Neural progenitor cell (in vitro differentiated cells): ENCODE measurements around the gene SYT1. TPM values are rescaled to one million over a fixed set of nuclear protein-coding genes. Genes with fewer than 3 reads are reported as not detected.

Source experiments
- DNase-seq: peaks from one replicate; pipeline ENCODE4 v3.0.0-alpha.2; 2016; ENCODE audit warnings: low spot score
- H2AFZ ChIP-seq: fragments of 200-600 bp; sonication (generic); replicated peaks from 2 replicates; pipeline ENCODE4 v1.6.1; 2016; ENCODE audit warnings: antibody characterized with exemption
- H3F3A ChIP-seq: fragments of 200-600 bp; sonication (generic); 2 replicates; pipeline ENCODE4 v1.6.1; 2016; ENCODE audit warnings: antibody characterized with exemption, low read depth
- H3K27ac ChIP-seq: fragments of 200-600 bp; sonication (generic); 2 replicates; pipeline ENCODE4 v1.5.1; 2016; ENCODE audit warnings: mild to moderate bottlenecking
- H3K27me3 ChIP-seq: fragments of 200-600 bp; sonication (generic); 2 replicates; pipeline ENCODE4 v1.6.1; 2016; ENCODE audit warnings: mild to moderate bottlenecking, moderate library complexity
- H3K36me3 ChIP-seq: fragments of 200-600 bp; sonication (generic); 2 replicates; pipeline ENCODE4 v1.5.1; 2016
- H3K4me1 ChIP-seq: fragments of 200-600 bp; sonication (generic); 2 replicates; pipeline ENCODE4 v1.6.1; 2016; ENCODE audit warnings: mixed run types
- H3K4me2 ChIP-seq: fragments of 200-600 bp; sonication (generic); 2 replicates; pipeline ENCODE4 v1.6.1; 2016
- H3K4me3 ChIP-seq: fragments of 200-600 bp; sonication (generic); 2 replicates; pipeline ENCODE4 v1.5.1; 2016
- H3K79me2 ChIP-seq: fragments of 200-600 bp; sonication (generic); 2 replicates; pipeline ENCODE4 v1.6.1; 2016; ENCODE audit warnings: low read depth
- H3K9ac ChIP-seq: fragments of 200-600 bp; sonication (generic); 2 replicates; pipeline ENCODE4 v1.6.1; 2016
- H3K9me3 ChIP-seq: fragments of 200-600 bp; sonication (generic); 2 replicates; pipeline ENCODE4 v1.5.1; 2016; ENCODE audit warnings: low read depth
- H4K20me1 ChIP-seq: fragments of 200-600 bp; sonication (generic); 2 replicates; pipeline ENCODE4 v1.6.1; 2016; ENCODE audit warnings: low read depth
- H3K27ac Mint-ChIP-seq: 3 replicates; pipeline ENCODE4 v1.8.0; 2021; ENCODE audit warnings: mixed read lengths
- H3K27me3 Mint-ChIP-seq: 2 replicates; pipeline ENCODE4 v1.8.0; 2022; ENCODE audit warnings: low read depth, mild to moderate bottlenecking, inconsistent platforms, moderate library complexity, mixed read lengths; ENCODE audit not compliant: insufficient read depth
- H3K36me3 Mint-ChIP-seq: 3 replicates; pipeline ENCODE4 v1.8.0; 2021; ENCODE audit warnings: mixed read lengths
- H3K4me1 Mint-ChIP-seq: 3 replicates; pipeline ENCODE4 v1.8.0; 2021; ENCODE audit warnings: mixed read lengths
- H3K4me3 Mint-ChIP-seq: 3 replicates; pipeline ENCODE4 v1.8.0; 2021; ENCODE audit warnings: mild to moderate bottlenecking, moderate library complexity, mixed read lengths
- H3K9me3 Mint-ChIP-seq: 3 replicates; pipeline ENCODE4 v1.8.0; 2020; ENCODE audit warnings: mixed read lengths
- CTCF ChIP-seq: fragments of 200-600 bp; sonication (generic); IDR thresholded peaks from 2 replicates; pipeline ENCODE4 v1.5.1; 2017; ENCODE audit warnings: antibody characterized with exemption, mild to moderate bottlenecking
- EZH2 ChIP-seq: fragments of 200-600 bp; sonication (generic); IDR thresholded peaks from 2 replicates; pipeline ENCODE4 v1.6.1; 2017; ENCODE audit warnings: antibody characterized with exemption, mild to moderate bottlenecking, moderate library complexity
- EZH2phosphoT487 ChIP-seq: fragments of 200-600 bp; sonication (generic); IDR thresholded peaks from 2 replicates; pipeline ENCODE4 v1.6.1; 2017; ENCODE audit warnings: antibody characterized with exemption
- total RNA-seq: library from RNA; depleted of rRNA; stranded (reverse); fragments of >200 nt; gene quantifications from 2 replicates; pipeline ENCODE4 v1.2.3, GENCODE V29; 2015; ENCODE audit warnings: low replicate concordance

SYT1 gene
- total RNA-seq, 1 donor from 2014 or later, result 36.9 TPM

GRCh38 chr12:79438480-79439174 lies 574.1 kb downstream of the SYT1 start:
- Histone ChIP-seq H3K9ac (no peak overlapping the region), H3K79me2 (no peaks in the 10 kb centered on the region), H3K9me3 (no peaks in the 10 kb centered on the region), H3K27ac (no peak overlapping the region), H3K4me1 (no peaks in the 10 kb centered on the region), H3K27me3 (no peaks in the 10 kb centered on the region), H3K4me3 (no peak overlapping the region), H4K20me1 (no peaks in the 10 kb centered on the region), H3F3A (no peaks in the 10 kb centered on the region), H3K4me2 (no peak overlapping the region), H2AFZ (no peak overlapping the region), H3K36me3 (no peaks in the 10 kb centered on the region)
- H3K36me3 Mint-ChIP-seq, result no peaks in the 10 kb centered on the region
- no peak for DNase-seq
- H3K27me3 Mint-ChIP-seq, result no peaks in the 10 kb centered on the region
- H3K4me1 Mint-ChIP-seq, result peaks cover 5% of the 10 kb centered on the region
- H3K4me3 Mint-ChIP-seq, result no peak overlapping the region
- H3K27ac Mint-ChIP-seq, result no peak overlapping the region
- no peak for TF ChIP-seq EZH2phosphoT487
- TF ChIP-seq CTCF, result no peak
- TF ChIP-seq EZH2, result no peak
- no peaks in the 10 kb centered on the region for H3K9me3 Mint-ChIP-seq

- H3K9me3 Mint-ChIP-seq, result no peaks in the 10 kb centered on the region
- no peak overlapping the region for H3K27ac Mint-ChIP-seq
- no peak overlapping the region for H3K27ac ChIP-seq
Observed at GRCh38 chr12:79439175-79439825, 574.7 kb downstream of the SYT1 start.

GRCh38 chr12:79441534-79441933 lies 577.0 kb downstream of the SYT1 start:
- no peak overlapping the region for H3K27ac Mint-ChIP-seq
- H3K4me3 Mint-ChIP-seq, result no peak overlapping the region
- Histone ChIP-seq H3K9me3 (no peaks in the 10 kb centered on the region), H3K4me2 (no peak overlapping the region), H3K27ac (no peak overlapping the region), H3K4me1 (no peaks in the 10 kb centered on the region), H3F3A (no peaks in the 10 kb centered on the region), H3K4me3 (no peak overlapping the region), H3K27me3 (no peaks in the 10 kb centered on the region), H2AFZ (no peak overlapping the region), H3K79me2 (no peaks in the 10 kb centered on the region), H3K9ac (no peak overlapping the region), H4K20me1 (no peaks in the 10 kb centered on the region), H3K36me3 (peaks cover 21% of the 10 kb centered on the region)
- no peak for TF ChIP-seq CTCF
- TF ChIP-seq EZH2, result no peak
- TF ChIP-seq EZH2phosphoT487, result no peak
- no peaks in the 10 kb centered on the region for H3K9me3 Mint-ChIP-seq
- DNase-seq, result no peak
- H3K27me3 Mint-ChIP-seq, result no peaks in the 10 kb centered on the region
- peaks cover 4% of the 10 kb centered on the region for H3K36me3 Mint-ChIP-seq
- H3K4me1 Mint-ChIP-seq, result no peaks in the 10 kb centered on the region

More at GRCh38 chr12:79439175-79439825, 574.7 kb downstream of the SYT1 start:
- no peaks in the 10 kb centered on the region for H3K36me3 Mint-ChIP-seq
- peaks cover 1% of the 10 kb centered on the region for H3K36me3 ChIP-seq
- no peaks in the 10 kb centered on the region for H3K27me3 Mint-ChIP-seq
- H3K27me3 ChIP-seq, result no peaks in the 10 kb centered on the region
- H3K4me2 ChIP-seq, result no peak overlapping the region
- no peaks in the 10 kb centered on the region for H4K20me1 ChIP-seq
- no peaks in the 10 kb centered on the region for H3K79me2 ChIP-seq
- no peaks in the 10 kb centered on the region for H3K4me1 ChIP-seq
- no peak overlapping the region for H3K4me3 Mint-ChIP-seq
- no peak overlapping the region for H3K9ac ChIP-seq
- no peaks in the 10 kb centered on the region for H3F3A ChIP-seq
- H2AFZ ChIP-seq, result no peak overlapping the region
- TF ChIP-seq EZH2phosphoT487 (no peak), EZH2 (no peak), CTCF (no peak)
- H3K4me3 ChIP-seq, result no peak overlapping the region
- H3K4me1 Mint-ChIP-seq, result peaks cover 5% of the 10 kb centered on the region
- H3K9me3 ChIP-seq, result no peaks in the 10 kb centered on the region
- no peak for DNase-seq
